ENCODE data around the gene PTGES2.

The PTGES2 gene

DNA sequence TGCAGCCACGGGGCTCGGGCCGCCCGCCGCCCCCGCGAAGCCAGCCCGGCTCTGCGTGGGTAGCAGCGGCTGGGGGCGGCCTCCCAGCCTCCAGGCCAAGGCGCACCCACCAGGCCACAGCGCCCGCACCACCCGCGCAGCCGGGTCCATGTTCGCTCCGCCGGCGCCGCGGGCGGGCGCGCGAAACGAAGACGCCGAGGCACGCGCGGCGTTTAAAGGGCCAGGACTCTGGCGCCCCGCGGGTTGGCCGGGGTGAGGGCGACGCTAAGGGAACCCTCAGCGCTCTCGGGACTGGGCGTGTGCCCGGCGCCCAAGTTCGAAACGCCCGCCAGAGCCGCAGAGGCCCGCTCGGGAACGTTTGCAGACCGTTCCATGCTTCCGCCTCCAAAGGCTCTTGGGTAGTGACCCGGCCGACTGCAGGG lies at the start of gene PTGES2:
Gene PTGES2, minus strand, starts transcription at position 162 of the 422 bp plus-strand sequence. Its CDS starts 12 bp downstream, at position 150.
- peak; percentile 51 to 78 for DNase-seq (ENCODE audit: low read depth in 2 of 2)

DNA sequence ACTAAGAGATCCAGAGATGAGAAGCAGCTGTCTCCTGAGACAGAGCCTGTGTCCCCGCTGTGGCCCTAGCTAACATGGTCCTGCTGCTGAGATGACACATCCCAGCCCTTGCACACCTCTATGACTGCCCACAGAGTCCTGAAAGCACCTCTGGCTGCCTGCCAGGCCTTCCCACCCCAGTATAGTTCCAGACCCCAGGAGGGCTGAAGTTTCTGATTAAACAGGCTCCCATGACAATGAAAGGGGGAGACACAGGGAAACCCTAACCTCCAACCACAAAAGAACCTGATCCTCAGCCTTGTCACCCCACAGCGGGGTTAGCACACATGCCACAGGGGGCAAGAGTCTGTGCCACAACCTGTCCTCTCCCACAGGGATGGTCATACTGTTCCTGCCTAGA lies 48.2 kb upstream of the PTGES2 start:
- no peak for DNase-seq (ENCODE audit: low read depth in 2 of 2)

DNA sequence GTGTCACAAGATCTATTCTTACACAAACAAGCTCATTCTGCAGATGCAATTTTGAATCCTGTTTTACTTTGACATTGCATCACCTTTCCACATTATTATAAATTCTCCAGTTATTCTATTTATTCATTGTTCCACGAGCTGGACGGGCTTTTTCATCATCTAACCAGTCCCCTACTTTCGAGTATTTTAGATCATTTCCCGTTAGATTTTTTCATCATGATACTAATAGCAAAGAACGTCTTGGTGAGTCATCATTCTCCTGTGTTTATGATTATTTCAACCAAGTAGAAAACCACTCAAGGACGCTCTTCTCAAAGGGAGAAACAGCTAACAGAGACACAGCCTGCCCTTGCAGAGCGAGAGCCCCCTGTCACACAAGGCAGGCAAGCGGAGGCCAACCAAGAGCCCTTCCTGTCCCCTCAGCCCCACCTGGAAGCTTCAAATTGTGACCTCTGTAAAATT lies 47.6 kb upstream of the PTGES2 start:
- DNase-seq (ENCODE audit: low read depth in 2 of 2): no peak

- DNase-seq (ENCODE audit: low read depth in 2 of 2): no peak
Observed at GRCh38 chr9:128174062-128174461, 46.5 kb upstream of the PTGES2 start.

- DNase-seq (ENCODE audit: low read depth in 2 of 2): no peak
Observed at GRCh38 chr9:128169925-128170324, 42.4 kb upstream of the PTGES2 start.

- no peak for DNase-seq (ENCODE audit: low read depth in 2 of 2)
Observed at GRCh38 chr9:128169492-128169891, 42.0 kb upstream of the PTGES2 start.

DNA sequence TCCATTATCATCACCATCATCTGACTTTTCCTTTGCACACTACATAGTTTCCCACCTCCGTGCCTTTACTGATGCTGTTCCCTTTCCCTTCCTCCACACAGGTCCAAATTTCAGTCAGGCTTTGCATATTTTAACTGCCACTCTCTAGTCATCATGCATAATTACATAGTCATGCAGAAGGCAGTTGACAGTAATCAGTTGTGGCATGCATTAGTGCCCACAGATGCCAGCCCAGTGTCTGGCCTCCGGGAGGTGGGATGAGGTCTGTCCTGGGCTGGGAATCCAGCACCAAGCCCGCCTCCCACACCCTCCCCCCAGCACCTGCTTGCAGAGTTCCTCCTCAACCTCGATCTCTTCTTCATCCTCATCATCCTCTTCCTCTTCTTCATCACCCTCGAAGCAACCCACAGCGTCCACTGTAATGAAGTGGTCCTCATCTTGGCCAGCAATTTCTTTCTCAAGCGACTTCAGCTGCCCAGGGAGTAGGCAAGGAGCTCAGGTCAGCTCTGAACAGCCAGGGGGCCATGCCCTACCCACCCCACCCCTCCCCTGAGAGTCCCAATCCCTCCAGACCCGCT lies 41.3 kb upstream of the PTGES2 start:
- DNase-seq (ENCODE audit: low read depth in 2 of 2): no peak

- no peak for DNase-seq (ENCODE audit: low read depth in 2 of 2)
Observed at GRCh38 chr9:128167209-128167608, 39.7 kb upstream of the PTGES2 start.

GRCh38 chr9:128166169-128166568 lies 38.6 kb upstream of the PTGES2 start:
- no peak for DNase-seq (ENCODE audit: low read depth in 2 of 2)

- no peak for DNase-seq (ENCODE audit: low read depth in 2 of 2)
Observed at GRCh38 chr9:128164307-128164885, 36.9 kb upstream of the PTGES2 start.

DNA sequence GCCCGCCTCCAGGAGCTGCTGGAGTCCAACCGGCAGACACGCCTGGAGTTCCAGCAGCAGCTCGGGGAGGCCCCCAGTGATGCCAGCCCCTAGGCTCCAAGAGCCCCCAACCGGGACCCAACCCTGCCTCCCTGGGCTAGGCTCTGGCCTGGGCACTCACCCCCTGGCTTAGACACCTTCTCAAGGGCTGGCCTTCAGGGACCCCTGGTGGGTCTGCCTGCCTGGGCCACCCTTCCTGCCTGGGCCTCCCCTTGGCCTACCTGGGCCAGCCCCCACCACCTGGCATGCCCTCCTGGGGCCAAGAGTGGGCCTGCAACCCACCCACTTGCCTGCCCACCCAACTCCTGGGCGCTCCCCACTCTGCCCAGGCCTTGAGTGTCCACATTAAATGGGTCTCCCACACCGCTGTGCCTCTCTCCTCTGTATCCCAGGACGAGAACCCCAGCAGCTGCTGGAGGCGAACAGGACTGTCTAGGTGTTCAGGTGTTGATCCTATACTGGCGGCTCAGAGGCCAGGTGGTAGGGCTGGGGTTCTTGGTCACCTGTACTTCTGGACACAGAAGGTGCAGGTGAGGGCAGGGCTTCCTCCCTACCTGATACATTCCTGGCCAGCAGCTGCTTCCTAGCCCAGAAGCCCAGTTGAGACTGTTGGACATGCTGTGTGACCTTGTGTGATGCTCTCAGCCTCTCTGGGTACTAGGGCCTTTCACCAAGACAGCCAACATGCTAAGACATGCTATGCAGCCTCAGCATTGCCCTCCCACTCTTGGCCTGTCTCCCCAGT lies 36.2 kb upstream of the PTGES2 start:
- no peak for DNase-seq (ENCODE audit: low read depth in 2 of 2)

DNA sequence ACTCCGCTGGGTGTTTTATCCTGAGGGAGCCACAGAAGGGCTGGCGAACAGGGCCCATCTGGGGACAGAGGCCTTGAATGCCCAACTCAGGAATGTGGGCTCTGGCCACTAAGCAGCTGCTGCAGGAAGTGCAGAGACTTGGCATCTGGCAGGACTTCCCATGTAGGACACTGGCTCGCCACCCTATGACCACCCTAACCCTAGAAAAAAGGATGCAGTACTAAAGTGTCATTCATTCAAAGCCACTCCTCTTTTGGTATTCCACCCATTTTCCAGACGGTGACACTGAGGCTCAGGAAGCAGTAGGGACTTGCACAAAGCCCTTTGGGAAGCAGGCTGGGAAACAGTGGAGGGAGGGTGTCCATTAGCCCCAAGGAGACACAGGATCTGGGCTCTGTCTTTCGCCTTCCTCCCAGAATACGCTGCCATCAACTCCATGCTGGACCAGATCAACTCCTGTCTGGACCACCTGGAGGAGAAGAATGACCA lies 35.5 kb upstream of the PTGES2 start:
- no peak for DNase-seq (ENCODE audit: low read depth in 2 of 2)

DNA sequence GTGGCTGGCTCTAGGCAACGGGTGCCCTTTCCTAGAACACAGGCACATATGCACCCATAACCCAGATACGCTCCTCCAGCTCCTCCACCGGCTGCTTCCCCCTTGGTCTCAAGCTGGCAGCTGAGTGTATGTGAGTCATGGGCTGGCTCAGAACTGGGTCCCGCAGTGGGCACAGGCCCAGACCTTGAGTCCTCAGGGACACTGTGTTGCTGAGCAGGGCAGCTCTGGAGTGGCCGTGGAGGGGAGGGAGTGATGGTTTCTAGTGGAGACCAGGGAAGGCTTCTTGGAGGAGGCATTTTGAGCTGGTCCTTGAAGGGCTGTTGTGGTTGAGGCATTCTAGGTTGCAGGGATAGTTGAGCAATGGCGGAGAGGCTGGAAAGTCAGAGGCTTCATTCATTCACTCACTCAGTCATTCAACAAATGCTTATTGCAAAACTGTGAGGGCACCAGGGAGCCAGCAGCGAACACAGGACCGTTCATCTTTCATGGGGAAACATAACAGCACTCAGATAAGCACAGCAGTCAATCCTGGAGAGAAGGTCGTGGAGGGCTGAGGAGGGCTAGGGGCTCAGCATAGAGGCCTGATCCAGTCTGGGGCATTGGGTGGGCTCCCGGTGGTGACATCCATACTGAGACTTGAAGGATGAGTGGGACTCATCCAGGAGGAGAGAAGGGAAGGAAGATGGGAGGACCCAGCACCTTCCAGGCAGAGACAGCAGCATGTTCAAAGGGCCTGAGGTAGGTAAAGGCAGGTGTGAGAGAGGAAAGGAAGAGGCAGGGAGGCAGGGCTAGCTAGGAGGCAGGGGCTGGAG lies 34.9 kb upstream of the PTGES2 start:
- DNase-seq (ENCODE audit: low read depth in 2 of 2): no peak

DNA sequence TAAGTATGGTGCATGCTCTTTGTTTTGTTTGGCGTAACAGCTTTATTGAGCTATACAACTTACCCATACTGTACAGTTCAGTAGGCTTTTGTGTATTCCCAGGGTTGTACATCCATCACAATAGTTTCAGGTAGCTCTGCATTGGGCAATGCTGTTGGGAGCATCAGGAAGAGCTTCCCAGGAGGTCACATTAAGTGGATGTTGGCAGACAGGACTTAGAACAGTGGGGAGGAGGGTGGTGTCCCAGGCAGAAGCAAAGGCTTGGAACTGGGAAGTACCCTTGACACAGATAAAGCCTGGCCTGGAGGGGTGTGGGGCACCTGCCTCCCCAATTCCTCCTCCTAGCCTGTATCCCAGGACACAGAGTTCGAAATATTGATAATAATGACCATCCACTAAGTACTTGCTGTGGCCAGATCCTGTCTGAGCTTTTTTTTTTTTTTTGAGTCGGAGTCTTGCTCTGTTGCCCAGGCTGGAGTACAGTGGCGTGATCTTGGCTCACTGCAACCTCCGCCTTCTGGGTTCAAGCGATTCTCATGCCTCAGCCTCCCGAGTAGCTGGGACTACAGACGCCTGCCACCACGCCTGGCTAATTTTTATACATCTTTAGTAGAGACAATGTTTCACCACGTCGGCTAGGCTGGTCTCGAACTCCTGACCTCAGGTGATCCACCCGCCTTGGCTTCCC lies 33.8 kb upstream of the PTGES2 start:
- no peak for DNase-seq (ENCODE audit: low read depth in 2 of 2)

GRCh38 chr9:128160603-128160987 lies 33.1 kb upstream of the PTGES2 start:
- DNase-seq (ENCODE audit: low read depth in 2 of 2): peak; percentile 30 to 58

DNA sequence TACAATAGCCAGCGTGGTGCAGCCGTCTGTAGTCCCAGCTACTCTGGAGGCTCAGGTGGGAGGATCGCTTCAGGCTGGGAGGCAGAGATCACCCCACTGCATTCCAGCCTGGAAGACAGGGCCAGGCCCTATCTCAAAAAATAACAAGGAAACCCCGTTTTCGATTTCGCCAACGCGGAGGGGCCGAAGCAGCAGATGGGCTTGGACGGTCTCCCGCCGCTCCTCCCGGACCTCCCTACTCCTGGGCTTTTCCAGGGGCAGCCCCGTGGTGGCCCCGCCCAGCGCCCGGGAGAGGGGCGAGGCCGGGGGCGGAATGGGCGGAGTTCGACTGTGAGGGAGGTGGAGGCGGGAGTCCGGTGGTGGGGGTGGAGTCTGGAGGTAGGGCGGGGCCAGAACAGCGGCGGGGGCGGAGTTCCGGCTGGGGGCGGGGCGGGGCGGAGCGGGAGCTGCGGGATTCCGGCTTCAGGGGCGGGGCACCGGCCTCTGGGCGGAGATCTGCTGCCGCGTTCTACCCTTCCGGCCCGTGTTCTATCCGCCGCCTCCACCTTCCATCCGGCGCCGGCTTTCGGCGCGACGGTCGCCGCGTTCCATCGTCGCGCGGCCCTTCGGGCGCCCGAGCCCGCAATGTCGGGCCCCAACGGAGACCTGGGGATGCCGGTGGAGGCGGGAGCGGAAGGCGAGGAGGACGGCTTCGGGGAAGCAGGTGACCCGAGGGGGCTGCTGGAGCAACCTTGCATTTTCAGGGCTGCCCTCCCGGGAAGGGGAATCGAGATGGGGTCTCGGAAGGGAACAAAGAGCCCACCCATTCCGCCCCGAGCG lies 32.5 kb upstream of the PTGES2 start, which contains the start of gene BBLN:
Gene BBLN, plus strand, starts transcription at position 482 of the 819 bp plus-strand sequence. Its CDS starts 143 bp downstream, at position 625.
- DNase-seq (ENCODE audit: low read depth in 2 of 2): peak; percentile 89 to 93

DNA sequence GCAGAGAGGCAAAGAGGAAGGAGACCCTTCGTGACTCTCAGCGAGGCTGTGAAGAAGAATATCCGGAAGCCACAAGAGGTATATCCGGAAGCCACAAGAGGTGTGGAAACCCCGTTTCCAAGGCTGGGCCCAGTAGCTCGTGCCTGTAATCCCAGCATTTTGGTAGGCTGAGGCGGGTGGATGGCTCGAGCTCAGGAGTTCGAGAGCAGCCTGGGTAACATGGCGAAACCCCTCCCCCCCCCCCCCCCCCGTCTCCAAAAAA lies 31.9 kb upstream of the PTGES2 start:
- peak in 1 of 2 donors; percentile 18 for DNase-seq (ENCODE audit: low read depth in 2 of 2)

DNA sequence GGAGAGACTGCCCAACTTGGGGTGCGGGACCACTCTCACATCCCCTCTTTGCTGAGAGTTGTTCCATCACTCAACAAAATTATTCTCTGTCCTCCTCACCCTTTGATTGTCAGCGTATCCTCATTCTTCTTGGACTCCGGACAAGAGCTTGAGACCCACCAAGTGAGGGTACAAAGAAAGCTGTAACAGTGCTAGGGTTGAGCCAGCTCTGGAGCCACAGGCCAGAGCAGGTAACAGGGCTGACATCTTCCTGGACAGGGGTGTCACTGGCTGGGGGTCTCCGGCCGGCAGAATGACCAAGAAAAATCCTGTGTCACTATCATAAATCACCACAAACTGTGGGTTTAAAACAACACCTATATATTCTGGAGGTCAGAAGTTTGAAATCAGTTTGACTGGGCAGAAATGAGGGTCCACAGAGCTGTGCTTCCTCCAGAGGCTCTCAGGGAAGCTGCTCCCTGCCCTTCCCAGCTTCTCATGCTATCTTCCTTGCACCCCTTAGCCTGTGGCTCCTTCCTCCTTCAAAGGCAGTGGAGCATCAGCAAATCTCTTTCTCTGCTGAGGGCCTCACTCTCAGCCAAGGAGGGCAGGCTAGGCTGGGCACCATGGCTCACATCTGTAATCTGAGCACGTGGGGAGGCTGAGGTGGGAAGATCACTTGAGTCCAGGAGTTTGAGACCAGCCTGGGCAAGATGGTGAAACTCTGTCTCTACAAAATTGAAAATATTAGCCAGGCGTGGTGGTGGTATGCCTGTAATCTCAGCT lies 28.4 kb upstream of the PTGES2 start:
- DNase-seq (ENCODE audit: low read depth in 2 of 2): no peak

DNA sequence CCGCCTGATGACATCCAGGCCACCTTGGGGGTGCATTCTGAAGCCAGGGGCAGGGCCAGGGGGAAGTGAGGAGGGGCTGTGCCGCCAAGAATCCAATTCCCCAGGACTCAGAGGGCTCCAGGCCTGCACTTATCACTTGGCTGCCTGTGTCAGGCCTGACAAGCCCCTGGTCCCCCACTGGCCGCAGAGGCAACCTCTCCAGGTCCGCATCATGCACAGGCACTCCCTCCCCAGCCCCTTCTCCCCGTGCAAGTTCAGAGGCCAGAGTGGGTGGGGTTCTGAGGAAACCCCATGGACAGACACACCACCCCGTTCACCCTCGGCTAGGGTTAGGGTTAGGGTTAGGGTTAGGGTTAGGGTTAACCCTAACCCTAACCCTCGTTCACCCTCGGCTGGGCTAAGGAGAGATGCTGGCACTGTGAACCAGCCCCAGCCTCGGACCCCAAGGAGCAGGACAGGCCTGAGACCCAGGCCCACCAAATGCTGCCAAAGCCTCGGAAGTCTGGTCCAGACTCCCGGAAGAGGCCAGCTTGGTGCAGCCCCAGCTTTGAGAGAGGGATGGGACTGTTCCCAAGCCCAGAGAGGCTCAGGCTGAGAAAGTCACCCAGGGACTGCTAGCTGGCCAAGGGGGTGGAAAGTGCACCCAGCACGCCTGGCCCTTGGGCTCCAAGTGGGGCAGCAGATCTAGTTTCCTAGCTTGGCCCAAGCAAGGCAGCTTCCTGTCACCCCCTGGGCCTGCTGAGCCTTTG lies 26.6 kb upstream of the PTGES2 start:
- DNase-seq (ENCODE audit: low read depth in 2 of 2): no peak

Measured in stimulated activated CD4-positive, alpha-beta T cell treated with anti-CD3 and anti-CD28 coated beads, Interleukin-15, amount 100 ng/mL, for 48 hours (primary cell).